K562 (cell line): Measurements from ENCODE around the gene FBXO44. TPM values are rescaled to one million over a fixed set of nuclear protein-coding genes. Genes with fewer than 3 reads are reported as not detected.
A peak's percentile ranks its signal among the peaks of the same experiment; 100 is the strongest.

Source experiments
- ATF7 ChIP-seq: fragments of 450-650 bp; IDR thresholded peaks from 2 replicates; pipeline ENCODE4 v1.7.1; 2014; ENCODE audit warnings: mild to moderate bottlenecking, moderate library complexity
- BHLHE40 ChIP-seq: IDR thresholded peaks from 2 replicates; pipeline ENCODE4 v1.6.1; 2011; ENCODE audit warnings: low read length, improper control_type of control experiment
- CREB1 ChIP-seq, 2 experiments: sonication (generic) in 1 of 2; formaldehyde crosslinking in 1 of 2; IDR thresholded peaks; 2 replicates each; pipeline versions ENCODE4 v1.6.1 to v1.8.0; 2012 to 2022; ENCODE audit warnings: inconsistent platforms in 1 of 2, mild to moderate bottlenecking in 1 of 2, missing genetic modification reagents in 1 of 2, moderate library complexity in 1 of 2
- CREM ChIP-seq: IDR thresholded peaks from 2 replicates; pipeline ENCODE4 v1.6.1; 2014; ENCODE audit warnings: antibody characterized with exemption, low read depth
- ETV6 ChIP-seq, 3 experiments: fragments of 150-350 bp in 1 of 3; sonication (generic) in 1 of 3; formaldehyde crosslinking in 1 of 3; IDR thresholded peaks; 2 replicates each; pipeline versions ENCODE4 v1.6.1 to v1.8.0; 2014 to 2022; ENCODE audit warnings: borderline replicate concordance in 2 of 3, low read depth in 2 of 3, antibody characterized with exemption in 1 of 3, low read length in 1 of 3, mild to moderate bottlenecking in 1 of 3, missing genetic modification reagents in 1 of 3
- FOXJ3 ChIP-seq: sonication (generic); formaldehyde crosslinking; IDR thresholded peaks from 2 replicates; pipeline ENCODE4 v1.4.0; 2020; ENCODE audit warnings: mild to moderate bottlenecking, missing genetic modification reagents
- FUS ChIP-seq: fragments of 200-400 bp; formaldehyde crosslinking; optimal IDR thresholded peaks from 2 replicates; pipeline ENCODE3; 2017; ENCODE audit warnings: low read depth, low read length
- GABPB2 ChIP-seq: fragments of 250-450 bp; sonication (Bioruptor Pico); conservative IDR thresholded peaks from 2 replicates; pipeline ENCODE4 v1.5.1; 2021; ENCODE audit warnings: mild to moderate bottlenecking
- HDAC1 ChIP-seq, 2 experiments: fragments of 450-650 bp; IDR thresholded peaks; 2 replicates each; pipeline ENCODE4 v1.6.1; 2016 to 2017; ENCODE audit warnings: inconsistent platforms in 1 of 2, mild to moderate bottlenecking in 1 of 2, moderate library complexity in 1 of 2
- IRF1 ChIP-seq: sonication (generic); formaldehyde crosslinking; IDR thresholded peaks from 2 replicates; pipeline ENCODE4 v1.8.0; 2022; ENCODE audit warnings: missing genetic modification reagents, mild to moderate bottlenecking, borderline replicate concordance
- JUNB ChIP-seq: fragments of 450-650 bp; formaldehyde crosslinking; conservative IDR thresholded peaks from 2 replicates; pipeline ENCODE4 v1.4.0; 2020; ENCODE audit warnings: mild to moderate bottlenecking
- MAFF ChIP-seq: IDR thresholded peaks from 2 replicates; pipeline ENCODE4 v1.6.1; 2012; ENCODE audit warnings: low read length, improper control_type of control experiment
- MBD1 ChIP-seq: fragments of 250-450 bp; sonication (Bioruptor Pico); IDR thresholded peaks from 2 replicates; pipeline ENCODE4 v1.8.0; 2022; ENCODE audit warnings: inconsistent platforms
- MBD2 ChIP-seq: sonication (generic); IDR thresholded peaks from 2 replicates; pipeline ENCODE4 v1.6.1; 2016; ENCODE audit warnings: low read depth, borderline replicate concordance
- PHF8 ChIP-seq: fragments of 200-600 bp; sonication (generic); IDR thresholded peaks from 2 replicates; pipeline ENCODE4 v1.6.1; 2012; ENCODE audit warnings: mixed run types, mild to moderate bottlenecking, inconsistent platforms, low read length, moderate library complexity, borderline replicate concordance
- POLR2B ChIP-seq: fragments of 450-650 bp; IDR thresholded peaks from 2 replicates; pipeline ENCODE4 v1.6.1; 2018; ENCODE audit warnings: low read depth; ENCODE audit not compliant: partially characterized antibody
- PRDM10 ChIP-seq: fragments of 450-650 bp; IDR thresholded peaks from 2 replicates; pipeline ENCODE4 v1.6.1; 2018; ENCODE audit not compliant: partially characterized antibody
- RB1 ChIP-seq: fragments of 450-650 bp; IDR thresholded peaks from 2 replicates; pipeline ENCODE4 v1.6.1; 2017; ENCODE audit warnings: low read depth, mild to moderate bottlenecking
- SMARCA4 ChIP-seq: fragments of 450-650 bp; IDR thresholded peaks from 2 replicates; pipeline ENCODE4 v1.6.1; 2016
- ZC3H11A ChIP-seq: IDR thresholded peaks from 2 replicates; pipeline ENCODE4 v1.6.1; 2012; ENCODE audit warnings: low read depth, low read length, improper control_type of control experiment
- ZKSCAN8 ChIP-seq: fragments of 200-800 bp; sonication (Bioruptor generic); IDR thresholded peaks from 2 replicates; pipeline ENCODE4 v1.6.1; 2016; ENCODE audit warnings: missing genetic modification characterization, missing compliant biosample characterization
- ZNF121 ChIP-seq: sonication (generic); formaldehyde crosslinking; conservative IDR thresholded peaks from 2 replicates; pipeline ENCODE4 v1.8.0; 2022; ENCODE audit warnings: missing genetic modification reagents
- ZNF253 ChIP-seq: fragments of 250-450 bp; sonication (Bioruptor Pico); conservative IDR thresholded peaks from 2 replicates; pipeline ENCODE4 v1.6.1; 2021; ENCODE audit warnings: mild to moderate bottlenecking
- ZNF354B ChIP-seq: fragments of 250-450 bp; sonication (Bioruptor Pico); IDR thresholded peaks from 2 replicates; pipeline ENCODE4 v1.4.0; 2020
- polyA plus RNA-seq, 8 experiments: library from polyadenylated mRNA; depleted of rRNA in 4 of 8; stranded (reverse) in 5 of 8; unstranded in 3 of 8; fragments of >200 nt; fragmentation: Nextera tagmentation in 2 of 8; fragmentation: Illumina TruSeq in 1 of 8; extraction: Ambion mirVana in 2 of 8; extraction: Trizol in 1 of 8; gene quantifications; 2 replicates each; pipeline versions ENCODE4 v1.2.1 to v1.2.3, GENCODE V29; 2011 to 2014; ENCODE audit warnings: inconsistent platforms in 1 of 8, missing spikeins in 1 of 8
- total RNA-seq, 7 experiments: library from RNA; depleted of rRNA in 6 of 7; stranded (reverse); fragments of >200 nt in 6 of 7; fragmentation: Illumina TruSeq in 2 of 7; extraction: Trizol in 2 of 7; gene quantifications; 2 replicates each; pipeline versions ENCODE4 v1.2.1 to v1.2.3, GENCODE V29; 2011 to 2021; ENCODE audit warnings: low replicate concordance in 1 of 7

FBXO44 gene
- total and polyA plus RNA-seq, 9 of the 15 experiments (the other 6 are each of a cell fraction or from before 2014, with no cell fraction given), result 0.69 to 20.9 (median 6.7) TPM

GRCh38 chr1:11707621-11708276 is 53.1 kb downstream of the FBXO44 start (continued):
- TF ChIP-seq RB1, result no peak
- no peak for TF ChIP-seq ZKSCAN8 (CRISPR knock-in tag)
- TF ChIP-seq MAFF, result no peak
- no peak for TF ChIP-seq ETV6 (IDR thresholded peaks at IDR 0.05; ENCODE audit: borderline replicate concordance in 1 of 2, low read depth in 2 of 2, low read length in 1 of 2)
- TF ChIP-seq ETV6 (CRISPR knock-in tag; IDR thresholded peaks at IDR 0.05; ENCODE audit: borderline replicate concordance), result no peak
- no peak for TF ChIP-seq PHF8
- no peak for TF ChIP-seq GABPB2 (CRISPR knock-in tag)
- no peak for TF ChIP-seq ZNF253 (CRISPR knock-in tag)
- no peak for TF ChIP-seq CREM
- no peak for TF ChIP-seq JUNB (CRISPR knock-in tag)
- TF ChIP-seq MBD2, result no peak
- TF ChIP-seq ATF7, result no peak
- TF ChIP-seq MBD1, result no peak
- TF ChIP-seq ZNF121 (CRISPR knock-in tag), result no peak
- TF ChIP-seq ZNF354B, result no peak
- peak; percentile 13; the same call in 1 of the 2 replicates for TF ChIP-seq CREB1 (IDR thresholded peaks at IDR 0.05)
- TF ChIP-seq CREB1 (CRISPR knock-in tag; IDR thresholded peaks at IDR 0.05), result no peak
- no peak for TF ChIP-seq ZC3H11A
- no peak for TF ChIP-seq BHLHE40
- no peak for TF ChIP-seq IRF1 (CRISPR knock-in tag)
- 0 out of 4 replicates have a peak, but pooled peaks of 1 of the 2 experiments have one; percentile 21 for TF ChIP-seq HDAC1 (IDR thresholded peaks at IDR 0.05)
- no peak for TF ChIP-seq SMARCA4
- TF ChIP-seq FUS, result no peak
- no peak for TF ChIP-seq POLR2B
- TF ChIP-seq PRDM10, result peak; percentile 84
- TF ChIP-seq FOXJ3 (CRISPR knock-in tag), result no peak
